Calu3 (cell line): ENCODE measurements around the gene ITLN2. TPM values are rescaled to one million over a fixed set of nuclear protein-coding genes. Genes with fewer than 3 reads are reported as not detected.
"Not testable (repeated sequence)": the region's sequence is repeated elsewhere in the genome, so short reads cannot be mapped to it uniquely, and the experiment has no call there.

Experiments
- BruUV-seq: library from RNA; stranded (reverse); fragments of 400-500 nt; replicated peaks from 2 replicates; lab custom pipeline; 2021; lab: Mats Ljungman, UMichigan
- CTCF ChIA-PET: fragments of 300-600 bp; sonication (Branson Sonifier 250); formaldehyde crosslinking; loops from one replicate; lab custom pipeline; 2022; ENCODE audit warnings: antibody characterized with exemption; lab: Charles Lee
- DNase-seq: peaks from one replicate; pipeline ENCODE4 v3.0.0; 2022
- H3K27ac Mint-ChIP-seq: one replicate; pipeline ENCODE4 v1.8.0; 2022; ENCODE audit warnings: mixed read lengths; ENCODE audit not compliant: unreplicated experiment
- H3K27me3 Mint-ChIP-seq: one replicate; pipeline ENCODE4 v1.8.0; 2022; ENCODE audit warnings: mixed read lengths; ENCODE audit not compliant: unreplicated experiment
- H3K36me3 Mint-ChIP-seq: one replicate; pipeline ENCODE4 v1.8.0; 2022; ENCODE audit warnings: mild to moderate bottlenecking, moderate library complexity, mixed read lengths; ENCODE audit not compliant: insufficient read depth, unreplicated experiment
- H3K4me1 Mint-ChIP-seq: one replicate; pipeline ENCODE4 v1.8.0; 2022; ENCODE audit warnings: mild to moderate bottlenecking, low read depth, mixed read lengths; ENCODE audit not compliant: unreplicated experiment
- H3K4me3 Mint-ChIP-seq: one replicate; pipeline ENCODE4 v1.8.0; 2022; ENCODE audit warnings: mild to moderate bottlenecking, low read depth, moderate library complexity, mixed read lengths; ENCODE audit not compliant: unreplicated experiment
- H3K9me3 Mint-ChIP-seq: one replicate; pipeline ENCODE4 v1.8.0; 2022; ENCODE audit warnings: low read depth, mixed read lengths; ENCODE audit not compliant: unreplicated experiment
- intact Hi-C: fragments of 100-400 bp; cut with micrococcal nuclease; formaldehyde crosslinking; loops from one replicate; pipeline ENCODE4 v1.10.0; 2022; ENCODE audit not compliant: unreplicated experiment
- total RNA-seq: library from RNA; stranded (reverse); gene quantifications from 2 replicates; pipeline ENCODE4 v1.2.3, GENCODE V29; 2022
- TF ChIP-seq, protein P1 (sequence below): fragments of 200-600 bp; IDR thresholded peaks from one replicate; pipeline ENCODE4 v1.8.0; 2022; ENCODE audit warnings: antibody characterized with exemption; ENCODE audit not compliant: unreplicated experiment

ITLN2 gene
- total RNA-seq, 1 experiment from 2014 or later, result not detected

DNA sequence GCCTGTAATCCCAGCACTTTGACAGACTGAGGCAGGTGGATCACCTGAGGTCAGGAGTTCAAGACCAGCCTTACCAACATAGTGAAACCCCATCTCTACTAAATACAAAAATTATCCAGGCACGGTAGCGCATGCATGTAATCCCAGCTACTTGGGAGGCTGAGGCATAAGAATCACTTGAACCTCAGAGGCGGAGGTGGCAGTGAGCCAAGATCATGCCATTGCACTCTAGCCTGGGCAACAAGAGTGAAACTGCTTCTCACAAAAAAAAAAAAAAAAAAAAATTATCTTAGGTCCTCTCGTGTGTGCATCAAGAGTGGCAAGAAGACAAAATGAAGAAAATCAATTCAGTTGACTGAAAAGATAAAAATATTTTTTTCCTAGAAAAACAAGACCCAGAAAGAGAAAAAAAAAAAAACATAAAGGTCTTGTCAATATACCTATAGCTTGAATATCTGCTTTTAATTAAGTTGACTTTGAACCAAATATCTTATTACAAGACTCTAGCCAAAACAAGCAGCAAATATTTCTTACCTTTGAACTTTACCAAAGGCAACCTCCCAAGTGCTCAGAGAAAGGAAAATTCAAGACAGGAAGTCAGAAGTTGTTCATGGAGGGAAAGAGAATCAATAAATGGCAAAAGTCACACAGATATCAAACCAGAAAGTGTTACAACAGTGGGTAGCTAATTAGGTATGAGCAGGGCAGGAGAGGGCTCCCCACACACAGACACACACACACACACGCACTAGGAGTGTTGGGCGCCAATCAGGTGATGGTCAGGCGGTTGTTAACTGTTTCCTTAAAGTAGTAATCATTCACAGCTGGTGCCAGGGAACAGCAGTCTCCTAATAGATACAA is 29.6 kb downstream of the ITLN2 start:
- Mint-ChIP-seq H3K4me3 (peak overlapping the region; percentile 2), H3K27me3 (peaks cover 26% of the 10 kb centered on the region), H3K27ac (peak overlapping the region; percentile 32), H3K36me3 (peaks cover 5% of the 10 kb centered on the region), H3K4me1 (peaks cover 14% of the 10 kb centered on the region), H3K9me3 (peaks cover 12% of the 10 kb centered on the region)
- CTCF ChIA-PET, result interaction anchor here (0.6 to 1.3 kb wide), 5 partner anchors 8 to 143 kb away, joined by 3 to 6 read pairs (median 4); partner anchors contain the start of gene ITLN1
- TF ChIP-seq, protein P1, sequence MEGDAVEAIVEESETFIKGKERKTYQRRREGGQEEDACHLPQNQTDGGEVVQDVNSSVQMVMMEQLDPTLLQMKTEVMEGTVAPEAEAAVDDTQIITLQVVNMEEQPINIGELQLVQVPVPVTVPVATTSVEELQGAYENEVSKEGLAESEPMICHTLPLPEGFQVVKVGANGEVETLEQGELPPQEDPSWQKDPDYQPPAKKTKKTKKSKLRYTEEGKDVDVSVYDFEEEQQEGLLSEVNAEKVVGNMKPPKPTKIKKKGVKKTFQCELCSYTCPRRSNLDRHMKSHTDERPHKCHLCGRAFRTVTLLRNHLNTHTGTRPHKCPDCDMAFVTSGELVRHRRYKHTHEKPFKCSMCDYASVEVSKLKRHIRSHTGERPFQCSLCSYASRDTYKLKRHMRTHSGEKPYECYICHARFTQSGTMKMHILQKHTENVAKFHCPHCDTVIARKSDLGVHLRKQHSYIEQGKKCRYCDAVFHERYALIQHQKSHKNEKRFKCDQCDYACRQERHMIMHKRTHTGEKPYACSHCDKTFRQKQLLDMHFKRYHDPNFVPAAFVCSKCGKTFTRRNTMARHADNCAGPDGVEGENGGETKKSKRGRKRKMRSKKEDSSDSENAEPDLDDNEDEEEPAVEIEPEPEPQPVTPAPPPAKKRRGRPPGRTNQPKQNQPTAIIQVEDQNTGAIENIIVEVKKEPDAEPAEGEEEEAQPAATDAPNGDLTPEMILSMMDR, result no peak
- intact Hi-C loops, result no loop called here
- BruUV-seq, result no TSS peak
- peak; percentile 73 for DNase-seq

DNA sequence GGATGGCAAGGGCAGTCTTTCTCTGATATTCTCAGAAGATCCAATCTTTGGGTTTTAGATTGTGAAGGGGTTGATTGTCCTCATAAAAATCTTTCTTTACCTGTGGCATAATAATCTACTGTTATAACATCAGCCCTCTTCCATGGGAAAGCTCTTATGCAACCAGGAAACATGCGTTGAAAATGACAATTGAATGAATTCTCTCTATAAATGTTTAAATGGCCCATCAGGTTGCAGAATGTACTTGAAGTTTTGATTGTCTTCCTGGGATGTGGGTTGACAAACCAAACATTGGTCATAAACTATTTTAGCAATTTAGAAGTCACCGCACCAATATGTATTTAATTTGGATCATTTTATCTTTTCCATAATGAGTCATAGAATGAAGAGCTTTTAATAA is 37.9 kb downstream of the ITLN2 start:
- CTCF ChIA-PET, result interaction anchor here (0.6 to 1.2 kb wide), 2 partner anchors 9 to 43 kb away, joined by 3 to 6 read pairs; no protein-coding TSS in a partner anchor

DNA sequence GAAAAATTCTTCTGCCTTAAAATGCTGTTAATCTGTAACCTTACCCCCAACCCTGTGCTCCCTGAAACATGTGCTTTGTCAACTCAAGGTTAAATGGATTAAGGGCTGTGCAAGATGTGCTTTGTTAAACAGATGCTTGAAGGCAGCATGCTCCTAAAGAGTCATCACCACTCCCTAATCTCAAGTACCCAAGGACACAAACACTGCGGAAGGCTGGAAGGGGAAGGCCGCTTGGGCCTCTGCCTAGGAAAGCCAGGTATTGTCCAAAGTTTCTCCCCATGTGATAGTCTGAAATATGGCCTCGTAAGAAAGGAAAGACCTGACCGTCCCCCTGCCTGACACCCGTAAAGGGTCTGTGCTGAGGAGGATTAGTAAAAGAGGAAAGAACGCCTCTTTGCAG is 41.4 kb downstream of the ITLN2 start:
- CTCF ChIA-PET, H3K9me3 Mint-ChIP-seq, H3K4me3 Mint-ChIP-seq, H3K27ac Mint-ChIP-seq, DNase-seq, intact Hi-C loops, H3K36me3 Mint-ChIP-seq, BruUV-seq: not testable (repeated sequence)
- Mint-ChIP-seq H3K27me3 (peaks cover 64% of the 10 kb centered on the region), H3K4me1 (peaks cover 17% of the 10 kb centered on the region)

More for the DNA sequence above, 37.9 kb downstream of the ITLN2 start:
- Mint-ChIP-seq H3K4me3 (no peak overlapping the region), H3K4me1 (peaks cover 9% of the 10 kb centered on the region), H3K9me3 (peaks cover 6% of the 10 kb centered on the region), H3K27me3 (peaks cover 75% of the 10 kb centered on the region), H3K36me3 (no peaks in the 10 kb centered on the region), H3K27ac (no peak overlapping the region)
- no TSS peak for BruUV-seq
- TF ChIP-seq, protein P1, result no peak
- intact Hi-C loops, result no loop called here
- no peak for DNase-seq

DNA sequence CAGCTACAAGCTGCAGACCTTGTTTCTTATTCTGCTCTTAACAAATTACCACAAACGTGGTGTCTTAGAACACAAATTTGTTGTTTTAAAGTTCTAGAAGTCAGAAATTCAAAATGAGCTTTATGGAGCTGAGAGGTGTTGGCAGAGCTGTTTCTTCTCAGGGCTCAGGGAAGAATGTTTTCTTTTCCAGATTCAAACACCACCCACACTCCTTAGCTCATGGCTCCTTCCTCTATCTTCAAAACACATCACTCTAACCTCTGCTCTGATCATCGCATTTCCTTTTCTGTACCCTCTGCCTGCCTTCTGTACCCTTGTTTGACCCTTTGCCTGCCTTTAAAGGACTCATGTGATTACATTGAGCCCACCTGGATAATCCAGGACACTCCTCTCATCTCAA is 42.7 kb downstream of the ITLN2 start:
- DNase-seq, result no peak
- TF ChIP-seq, protein P1, result no peak
- H3K27me3 Mint-ChIP-seq, result peaks cover 64% of the 10 kb centered on the region
- no TSS peak for BruUV-seq
- peaks cover 17% of the 10 kb centered on the region for H3K4me1 Mint-ChIP-seq
- no peaks in the 10 kb centered on the region for H3K36me3 Mint-ChIP-seq
- no peaks in the 10 kb centered on the region for H3K9me3 Mint-ChIP-seq
- intact Hi-C loops, result no loop called here
- peak overlapping the region; percentile 36 for H3K4me3 Mint-ChIP-seq
- CTCF ChIA-PET, result interaction anchor here (1.3 kb wide), 1 partner anchor 42 kb away, joined by 6 read pairs; the partner anchor contains the start of gene ITLN2
- no peak overlapping the region for H3K27ac Mint-ChIP-seq
